ENCODE results near the gene STMN1.

- no peak for TF ChIP-seq CTCF (IDR thresholded peaks at IDR 0.05; ENCODE audit: poor library complexity, severe bottlenecking)
- TF ChIP-seq EZH2 (IDR thresholded peaks at IDR 0.05; ENCODE audit: borderline replicate concordance, insufficient read depth, low read length, poor library complexity, severe bottlenecking), result no peak
- TF ChIP-seq RAD21 (conservative IDR thresholded peaks at IDR 0.05), result no peak
- TF ChIP-seq EP300 (conservative IDR thresholded peaks at IDR 0.05; ENCODE audit: poor library complexity, severe bottlenecking), result no peak
- no peak for TF ChIP-seq POLR2AphosphoS5 (IDR thresholded peaks at IDR 0.05)
- TF ChIP-seq REST (IDR thresholded peaks at IDR 0.05; ENCODE audit: borderline replicate concordance), result no peak
- TF ChIP-seq TAF1 (IDR thresholded peaks at IDR 0.05; ENCODE audit: low read depth), result no peak
- TF ChIP-seq SMC3 (conservative IDR thresholded peaks at IDR 0.05; ENCODE audit: poor library complexity), result no peak
- no peak for TF ChIP-seq MXI1 (conservative IDR thresholded peaks at IDR 0.05; ENCODE audit: poor library complexity, severe bottlenecking)
These were observed 6.0 kb upstream of the STMN1 start for GRCh38 chr1:25912076-25912831.
